ENCODE data around the gene RERE. TPM values are rescaled to one million over a fixed set of nuclear protein-coding genes. Genes with fewer than 3 reads are reported as not detected.

The RERE gene
- polyA plus RNA-seq, 1 of the 3 experiments (the other 2 are of a cell fraction): 8.1 TPM

DNA sequence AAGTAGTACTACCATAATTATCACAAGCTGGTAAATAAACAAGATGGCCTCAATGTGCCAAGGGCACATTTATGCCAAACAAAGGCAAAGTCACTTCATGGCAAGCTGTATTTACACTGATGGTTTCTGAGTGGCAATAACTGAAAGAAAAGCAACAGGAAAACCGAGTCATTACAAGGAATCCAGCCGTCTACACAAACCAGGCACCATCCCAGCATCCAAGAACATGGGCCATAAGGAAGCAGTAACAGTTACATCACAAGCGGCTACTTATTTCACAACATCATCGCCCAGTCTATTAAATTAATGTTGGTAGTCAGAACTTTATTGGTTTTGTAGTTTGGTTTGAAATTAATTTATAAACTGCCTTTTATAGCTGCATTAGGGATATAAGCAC, 214.2 kb downstream of the RERE start:
- TF ChIP-seq RCOR1 (IDR thresholded peaks at IDR 0.05; ENCODE audit: low read length): no peak
- TF ChIP-seq, protein P1, sequence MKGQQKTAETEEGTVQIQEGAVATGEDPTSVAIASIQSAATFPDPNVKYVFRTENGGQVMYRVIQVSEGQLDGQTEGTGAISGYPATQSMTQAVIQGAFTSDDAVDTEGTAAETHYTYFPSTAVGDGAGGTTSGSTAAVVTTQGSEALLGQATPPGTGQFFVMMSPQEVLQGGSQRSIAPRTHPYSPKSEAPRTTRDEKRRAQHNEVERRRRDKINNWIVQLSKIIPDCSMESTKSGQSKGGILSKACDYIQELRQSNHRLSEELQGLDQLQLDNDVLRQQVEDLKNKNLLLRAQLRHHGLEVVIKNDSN (IDR thresholded peaks at IDR 0.05; ENCODE audit: borderline replicate concordance, low read depth): no peak
- no peak for TF ChIP-seq NRF1 (IDR thresholded peaks at IDR 0.05; ENCODE audit: low read depth, low read length)
- no peak for TF ChIP-seq SIN3A (IDR thresholded peaks at IDR 0.05; ENCODE audit: borderline replicate concordance, low read depth, low read length)
- TF ChIP-seq SMC3 (IDR thresholded peaks at IDR 0.05; ENCODE audit: low read depth, low read length): no peak
- TF ChIP-seq RFX5 (IDR thresholded peaks at IDR 0.05; ENCODE audit: low read length): no peak
- no peak for TF ChIP-seq NFIC (IDR thresholded peaks at IDR 0.05; ENCODE audit: borderline replicate concordance)
- TF ChIP-seq RAD21 (IDR thresholded peaks at IDR 0.05; ENCODE audit: low read length): no peak
- no peak for TF ChIP-seq TAF1 (IDR thresholded peaks at IDR 0.05; ENCODE audit: borderline replicate concordance, low read depth, low read length)
- no peak for TF ChIP-seq ELF1 (IDR thresholded peaks at IDR 0.05)
- TF ChIP-seq, protein P2, sequence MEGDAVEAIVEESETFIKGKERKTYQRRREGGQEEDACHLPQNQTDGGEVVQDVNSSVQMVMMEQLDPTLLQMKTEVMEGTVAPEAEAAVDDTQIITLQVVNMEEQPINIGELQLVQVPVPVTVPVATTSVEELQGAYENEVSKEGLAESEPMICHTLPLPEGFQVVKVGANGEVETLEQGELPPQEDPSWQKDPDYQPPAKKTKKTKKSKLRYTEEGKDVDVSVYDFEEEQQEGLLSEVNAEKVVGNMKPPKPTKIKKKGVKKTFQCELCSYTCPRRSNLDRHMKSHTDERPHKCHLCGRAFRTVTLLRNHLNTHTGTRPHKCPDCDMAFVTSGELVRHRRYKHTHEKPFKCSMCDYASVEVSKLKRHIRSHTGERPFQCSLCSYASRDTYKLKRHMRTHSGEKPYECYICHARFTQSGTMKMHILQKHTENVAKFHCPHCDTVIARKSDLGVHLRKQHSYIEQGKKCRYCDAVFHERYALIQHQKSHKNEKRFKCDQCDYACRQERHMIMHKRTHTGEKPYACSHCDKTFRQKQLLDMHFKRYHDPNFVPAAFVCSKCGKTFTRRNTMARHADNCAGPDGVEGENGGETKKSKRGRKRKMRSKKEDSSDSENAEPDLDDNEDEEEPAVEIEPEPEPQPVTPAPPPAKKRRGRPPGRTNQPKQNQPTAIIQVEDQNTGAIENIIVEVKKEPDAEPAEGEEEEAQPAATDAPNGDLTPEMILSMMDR (IDR thresholded peaks at IDR 0.05): no peak
- TF ChIP-seq, protein P3, sequence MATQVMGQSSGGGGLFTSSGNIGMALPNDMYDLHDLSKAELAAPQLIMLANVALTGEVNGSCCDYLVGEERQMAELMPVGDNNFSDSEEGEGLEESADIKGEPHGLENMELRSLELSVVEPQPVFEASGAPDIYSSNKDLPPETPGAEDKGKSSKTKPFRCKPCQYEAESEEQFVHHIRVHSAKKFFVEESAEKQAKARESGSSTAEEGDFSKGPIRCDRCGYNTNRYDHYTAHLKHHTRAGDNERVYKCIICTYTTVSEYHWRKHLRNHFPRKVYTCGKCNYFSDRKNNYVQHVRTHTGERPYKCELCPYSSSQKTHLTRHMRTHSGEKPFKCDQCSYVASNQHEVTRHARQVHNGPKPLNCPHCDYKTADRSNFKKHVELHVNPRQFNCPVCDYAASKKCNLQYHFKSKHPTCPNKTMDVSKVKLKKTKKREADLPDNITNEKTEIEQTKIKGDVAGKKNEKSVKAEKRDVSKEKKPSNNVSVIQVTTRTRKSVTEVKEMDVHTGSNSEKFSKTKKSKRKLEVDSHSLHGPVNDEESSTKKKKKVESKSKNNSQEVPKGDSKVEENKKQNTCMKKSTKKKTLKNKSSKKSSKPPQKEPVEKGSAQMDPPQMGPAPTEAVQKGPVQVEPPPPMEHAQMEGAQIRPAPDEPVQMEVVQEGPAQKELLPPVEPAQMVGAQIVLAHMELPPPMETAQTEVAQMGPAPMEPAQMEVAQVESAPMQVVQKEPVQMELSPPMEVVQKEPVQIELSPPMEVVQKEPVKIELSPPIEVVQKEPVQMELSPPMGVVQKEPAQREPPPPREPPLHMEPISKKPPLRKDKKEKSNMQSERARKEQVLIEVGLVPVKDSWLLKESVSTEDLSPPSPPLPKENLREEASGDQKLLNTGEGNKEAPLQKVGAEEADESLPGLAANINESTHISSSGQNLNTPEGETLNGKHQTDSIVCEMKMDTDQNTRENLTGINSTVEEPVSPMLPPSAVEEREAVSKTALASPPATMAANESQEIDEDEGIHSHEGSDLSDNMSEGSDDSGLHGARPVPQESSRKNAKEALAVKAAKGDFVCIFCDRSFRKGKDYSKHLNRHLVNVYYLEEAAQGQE (IDR thresholded peaks at IDR 0.05; ENCODE audit: low read depth, low read length): no peak
- TF ChIP-seq MAX (IDR thresholded peaks at IDR 0.05; ENCODE audit: low read depth): no peak
- no peak for TF ChIP-seq POLR2AphosphoS5 (IDR thresholded peaks at IDR 0.05; ENCODE audit: low read depth, low read length)
- TF ChIP-seq MXI1 (IDR thresholded peaks at IDR 0.05; ENCODE audit: low read depth, low read length): no peak
- TF ChIP-seq GATA2 (CRISPR knock-in tag; IDR thresholded peaks at IDR 0.05): no peak
- no peak for TF ChIP-seq CHD2 (IDR thresholded peaks at IDR 0.05; ENCODE audit: low read length, partially characterized antibody)
- no peak for TF ChIP-seq RXRA (IDR thresholded peaks at IDR 0.05; ENCODE audit: borderline replicate concordance, low read depth)
- no peak overlapping the region for H3K9ac ChIP-seq
- no peaks in the 10 kb centered on the region for H3K36me3 ChIP-seq (replicated peaks in 1 of 2; ENCODE audit: control insufficient read depth in 1 of 2, insufficient read depth in 2 of 2, low read length in 1 of 2)
- no peak overlapping the region for H3K4me3 ChIP-seq (ENCODE audit: low read depth in 2 of 2, low read length in 1 of 2)
- peaks cover 14 to 36% of the 10 kb centered on the region in 2 experiments; a peak in 3 of 4 replicates for H3K4me1 ChIP-seq (ENCODE audit: control insufficient read depth in 1 of 2, insufficient read depth in 2 of 2, low read depth in 1 of 2, low read length in 1 of 2)
- H4K20me1 ChIP-seq (ENCODE audit: insufficient read depth): no peaks in the 10 kb centered on the region
- peaks cover 8% of the 10 kb centered on the region for H3F3A ChIP-seq (replicated peaks; ENCODE audit: insufficient read depth)
- ChIA-PET CTCF (interaction anchor here (1.0 kb wide), 2 partner anchors 10 to 42 kb away, joined by 3 to 4 read pairs; no protein-coding TSS in a partner anchor), POLR2A (no interaction called here)
- no peaks in the 10 kb centered on the region for H3K9me3 ChIP-seq
- H3K79me2 ChIP-seq (ENCODE audit: insufficient read depth): no peaks in the 10 kb centered on the region; the same call in none of the 2 replicates
- no peak overlapping the region for H2AFZ ChIP-seq (ENCODE audit: low read depth)
- H3K4me2 ChIP-seq: no peak overlapping the region; the same call in 1 of the 2 replicates
- 87% methylated on average over 4 of the region's 4 CpGs for WGBS (ENCODE audit: low lambda C conversion rate)
- DNase-seq: no peak
- H3K27me3 ChIP-seq (ENCODE audit: insufficient read depth): no peaks in the 10 kb centered on the region
- no peak overlapping the region for H3K27ac ChIP-seq (ENCODE audit: low read depth in 2 of 2, low read length in 1 of 2)
- no peaks in the 10 kb centered on the region for H3K9me2 ChIP-seq

Data from SK-N-SH (cell line).